G401 (cell line): ENCODE results near the gene HOXB1. TPM values are rescaled to one million over a fixed set of nuclear protein-coding genes. Genes with fewer than 3 reads are reported as not detected.
"Not testable (repeated sequence)": the region's sequence is repeated elsewhere in the genome, so short reads cannot be mapped to it uniquely, and the experiment has no call there.

Experiments
- DNase-seq: peaks from one replicate; pipeline ENCODE4 v3.0.0-alpha.2; 2015; ENCODE audit warnings: low spot score
- in situ Hi-C: cut with HindIII; loops from 2 replicates; pipeline ENCODE4 v1.10.0; 2016; ENCODE audit warnings: low sequenced_read_pairs, mixed read lengths
- total RNA-seq: library from RNA; depleted of rRNA; stranded (reverse); fragments of >200 nt; shearing (Covaris generic); gene quantifications from 2 replicates; pipeline ENCODE4 v1.2.3, GENCODE V29; 2014; rRNA removed

HOXB1 gene
- total RNA-seq, 1 experiment from 2014 or later: not detected

DNA sequence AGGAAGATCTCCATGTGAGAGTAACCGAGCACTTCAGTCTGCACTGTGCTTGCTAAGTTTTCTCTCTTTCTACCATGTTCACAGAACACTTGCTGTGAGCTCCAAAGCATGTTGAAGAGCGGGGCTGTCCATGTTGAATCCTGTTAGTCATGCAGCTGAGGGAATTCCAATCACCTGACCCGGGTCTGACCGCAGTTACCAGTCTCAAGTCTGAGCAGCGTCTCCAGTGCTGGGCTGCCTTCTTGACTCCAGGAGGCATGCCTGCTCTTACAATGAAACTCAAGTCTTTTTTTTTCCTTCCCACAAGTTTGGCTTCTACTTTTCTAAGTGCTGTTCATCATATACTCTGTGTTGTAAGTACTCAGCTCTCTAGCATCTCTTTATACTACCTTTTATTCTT is 44.3 kb downstream of the HOXB1 start:
- in situ Hi-C loops: no loop called here
- no peak for DNase-seq

- no peak for DNase-seq
- in situ Hi-C loops: no loop called here
Measured at GRCh38 chr17:48484850-48485249, 46.0 kb downstream of the HOXB1 start.

- in situ Hi-C loops: no loop called here
- DNase-seq: no peak
Measured at GRCh38 chr17:48484256-48484655, 46.6 kb downstream of the HOXB1 start.

DNA sequence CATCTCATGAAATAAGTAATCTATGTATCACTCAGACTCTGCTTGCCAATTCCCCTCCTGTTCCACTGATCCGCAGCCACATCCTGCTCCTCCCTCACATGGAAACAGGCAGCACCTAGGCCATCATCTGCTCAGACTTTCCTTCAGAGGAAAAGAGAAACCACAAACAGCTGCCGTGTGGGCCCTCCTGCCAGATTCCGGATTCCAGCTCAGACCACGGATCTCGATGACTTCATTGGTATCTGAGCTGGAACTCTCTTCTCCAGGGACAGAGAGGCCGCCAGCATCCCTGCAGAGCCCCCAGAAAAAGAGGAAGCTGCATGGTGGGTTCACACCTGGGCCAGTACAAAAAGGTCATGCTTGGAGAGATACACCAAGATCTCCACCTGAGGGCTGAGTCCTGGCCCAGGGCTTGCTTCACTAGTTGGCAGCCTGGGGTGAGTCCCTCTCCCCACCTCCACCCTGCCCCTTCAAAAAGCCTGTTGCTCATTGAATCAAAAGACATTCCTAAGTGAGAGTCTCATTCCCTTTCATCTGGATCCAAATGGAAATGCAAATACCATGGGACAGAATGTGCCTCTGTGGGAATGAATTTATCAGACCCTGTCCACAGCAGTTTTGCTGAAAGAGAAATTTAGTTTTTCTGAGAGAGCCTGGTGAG is 47.2 kb downstream of the HOXB1 start:
- DNase-seq: no peak
- in situ Hi-C loops: no loop called here

DNA sequence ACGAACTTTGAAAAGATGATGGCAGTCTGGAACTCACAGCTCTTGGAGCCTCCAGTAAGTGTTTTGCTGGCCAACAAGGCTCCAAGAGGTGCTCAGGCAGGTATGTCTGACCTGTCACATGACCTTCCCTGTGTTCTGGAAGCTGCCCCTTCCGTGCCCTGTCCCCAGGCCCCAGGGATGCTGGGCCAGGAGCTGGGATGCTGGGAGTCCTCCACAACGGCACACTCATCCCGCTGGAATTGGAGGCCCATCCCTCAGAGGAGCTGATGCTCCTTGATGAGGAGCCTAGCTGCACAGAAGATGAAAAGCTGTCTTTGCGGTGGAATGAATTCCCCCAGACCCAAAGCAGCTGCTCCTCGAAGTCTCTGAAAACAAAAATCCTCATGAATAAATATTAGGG is 47.8 kb downstream of the HOXB1 start:
- in situ Hi-C loops: no loop called here
- no peak for DNase-seq

DNA sequence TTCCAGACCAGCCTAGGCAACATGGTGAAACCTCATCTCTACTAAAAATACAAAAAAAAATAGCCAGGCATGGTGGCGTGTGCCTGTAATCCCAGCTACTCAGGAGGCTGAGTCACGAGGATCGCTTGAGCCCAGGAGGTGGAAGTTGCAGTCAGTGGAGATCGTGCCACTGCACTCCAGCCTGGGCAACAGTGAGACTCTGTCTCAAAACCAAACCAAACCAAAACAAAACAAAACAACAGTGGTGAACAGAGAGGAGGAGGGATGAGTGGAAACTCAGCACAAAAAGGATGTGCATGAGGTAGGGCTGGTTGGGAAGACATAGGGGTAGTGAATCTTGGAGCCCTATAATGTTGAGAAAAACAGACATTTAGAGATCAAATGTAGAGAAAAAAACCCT is 48.5 kb downstream of the HOXB1 start:
- DNase-seq, in situ Hi-C loops: not testable (repeated sequence)

DNA sequence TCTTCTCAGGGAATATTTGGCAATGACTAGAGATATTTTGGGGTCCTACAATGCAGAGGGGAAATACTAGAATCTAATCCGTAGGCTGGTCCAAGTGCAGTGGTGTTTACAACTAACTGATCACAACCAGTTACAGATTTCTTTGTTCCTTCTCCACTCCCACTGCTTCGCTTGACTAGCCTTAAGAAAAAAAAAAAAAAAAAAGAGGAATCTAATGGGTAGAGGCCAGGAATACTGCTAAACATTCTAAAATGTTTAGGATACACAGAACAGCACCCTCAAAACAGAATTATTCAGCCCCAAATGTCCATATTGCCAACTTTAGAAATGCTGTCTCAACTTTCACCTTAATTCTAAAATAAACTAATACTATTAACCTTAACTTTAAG is 51.8 kb downstream of the HOXB1 start:
- in situ Hi-C loops: no loop called here
- no peak for DNase-seq

Other genes with a start within 250 kb of the HOXB1 start
- not detected in 2 replicates for gene SKAP1, start 100.8 kb downstream of the HOXB1 start, total RNA-seq
- gene HOXB2, start 14.1 kb upstream of the HOXB1 start, total RNA-seq: 8.9 and 19.7 TPM in 2 replicates
- 0.78 and 2.2 TPM in 2 replicates for gene HOXB4, start 47.3 kb upstream of the HOXB1 start, total RNA-seq
- gene HOXB3, start 59.2 kb upstream of the HOXB1 start, total RNA-seq: 0.74 and 12.0 TPM in 2 replicates
- gene HOXB5, start 62.8 kb upstream of the HOXB1 start, total RNA-seq: 1.7 TPM in 1 of 2 replicates, not detected in the other
- 0.92 and 2.0 TPM in 2 replicates for gene HOXB6, start 74.0 kb upstream of the HOXB1 start, total RNA-seq
- gene HOXB7, start 80.0 kb upstream of the HOXB1 start, total RNA-seq: 9.1 and 12.8 TPM in 2 replicates
- gene HOXB8, start 84.3 kb upstream of the HOXB1 start, total RNA-seq: 0.10 TPM in 1 of 2 replicates, not detected in the other
- 1.8 and 4.1 TPM in 2 replicates for gene HOXB9, start 95.3 kb upstream of the HOXB1 start, total RNA-seq
- gene PRAC1, start 191.5 kb upstream of the HOXB1 start, total RNA-seq: 8.2 TPM in 1 of 2 replicates, not detected in the other
- gene PRAC2, start 192.2 kb upstream of the HOXB1 start, total RNA-seq: 9.5 and 42.2 TPM in 2 replicates
- gene HOXB13, start 197.7 kb upstream of the HOXB1 start, total RNA-seq: 54.8 and 60.5 TPM in 2 replicates